GM23338 (cell line): Measurements from ENCODE around the gene SORBS1. TPM values are rescaled to one million over a fixed set of nuclear protein-coding genes. Genes with fewer than 3 reads are reported as not detected.

Experiments used
- ATAC-seq: fragments of 200-7000 bp; cut with Tn5 transposase; 3 replicates; pipeline ENCODE4 v1.9.1; 2020
- DNase-seq: peaks from one replicate; pipeline ENCODE4 v3.0.0-alpha.2; 2015; ENCODE audit warnings: low spot score
- H2AFZ ChIP-seq: fragments of 200-600 bp; sonication (generic); 2 replicates; pipeline ENCODE4 v1.8.0; 2016; ENCODE audit warnings: antibody characterized with exemption, mild to moderate bottlenecking, moderate library complexity
- H3F3A ChIP-seq: fragments of 200-600 bp; sonication (generic); replicated peaks from 2 replicates; pipeline ENCODE4 v1.8.0; 2017; ENCODE audit warnings: antibody characterized with exemption, mixed run types, low read depth
- H3K27ac ChIP-seq: fragments of 200-600 bp; sonication (generic); 2 replicates; pipeline ENCODE4 v1.6.1; 2016; ENCODE audit warnings: low read depth
- H3K27me3 ChIP-seq: fragments of 200-600 bp; sonication (generic); 2 replicates; pipeline ENCODE4 v1.8.0; 2016; ENCODE audit warnings: mild to moderate bottlenecking, mixed run types, moderate library complexity; ENCODE audit not compliant: insufficient read depth
- H3K36me3 ChIP-seq: fragments of 200-600 bp; sonication (generic); 2 replicates; pipeline ENCODE4 v1.8.0; 2016; ENCODE audit warnings: mild to moderate bottlenecking; ENCODE audit not compliant: insufficient read depth
- H3K4me1 ChIP-seq: fragments of 200-600 bp; sonication (generic); 2 replicates; pipeline ENCODE4 v1.8.0; 2016; ENCODE audit warnings: mild to moderate bottlenecking, moderate library complexity; ENCODE audit not compliant: insufficient read depth
- H3K4me2 ChIP-seq: fragments of 200-600 bp; sonication (generic); 2 replicates; pipeline ENCODE4 v1.7.1; 2017; ENCODE audit warnings: mixed run types
- H3K4me3 ChIP-seq: fragments of 200-600 bp; sonication (generic); 2 replicates; pipeline ENCODE4 v1.6.1; 2016; ENCODE audit warnings: mixed run types
- H3K79me2 ChIP-seq: fragments of 200-600 bp; sonication (generic); replicated peaks from 2 replicates; pipeline ENCODE4 v1.8.0; 2017; ENCODE audit warnings: mild to moderate bottlenecking; ENCODE audit not compliant: insufficient read depth
- H3K9me2 ChIP-seq: fragments of 200-600 bp; sonication (generic); 2 replicates; pipeline ENCODE4 v1.8.0; 2017; ENCODE audit not compliant: insufficient read depth
- H4K20me1 ChIP-seq: fragments of 200-600 bp; sonication (generic); replicated peaks from 2 replicates; pipeline ENCODE4 v1.8.0; 2017; ENCODE audit warnings: mild to moderate bottlenecking; ENCODE audit not compliant: insufficient read depth
- H3K27ac Mint-ChIP-seq: 2 replicates; pipeline ENCODE4 v1.8.0; 2020; ENCODE audit warnings: inconsistent platforms, mild to moderate bottlenecking, moderate library complexity, mixed read lengths
- H3K27me3 Mint-ChIP-seq: 3 replicates; pipeline ENCODE4 v1.8.0; 2022; ENCODE audit warnings: low read depth, mild to moderate bottlenecking, moderate library complexity, mixed read lengths, inconsistent platforms; ENCODE audit not compliant: insufficient read depth, poor library complexity
- H3K36me3 Mint-ChIP-seq: 3 replicates; pipeline ENCODE4 v1.8.0; 2021; ENCODE audit warnings: low read depth, mild to moderate bottlenecking, inconsistent platforms, moderate library complexity, mixed read lengths
- H3K4me1 Mint-ChIP-seq: 3 replicates; pipeline ENCODE4 v1.8.0; 2020; ENCODE audit warnings: mild to moderate bottlenecking, inconsistent platforms, mixed read lengths
- H3K4me3 Mint-ChIP-seq: 3 replicates; pipeline ENCODE4 v1.8.0; 2021; ENCODE audit warnings: moderate library complexity, mild to moderate bottlenecking, inconsistent platforms, mixed read lengths
- H3K9me3 Mint-ChIP-seq: 3 replicates; pipeline ENCODE4 v1.8.0; 2020; ENCODE audit warnings: moderate library complexity, mild to moderate bottlenecking, inconsistent platforms, mixed read lengths
- CREB1 ChIP-seq: fragments of 250-450 bp; sonication (Bioruptor Pico); IDR thresholded peaks from 2 replicates; pipeline ENCODE4 v1.5.0; 2020; ENCODE audit warnings: low read depth, mild to moderate bottlenecking, moderate library complexity
- CTCF ChIP-seq, 2 experiments: fragments of 200-600 bp in 1 of 2; sonication (generic) in 1 of 2; conservative IDR thresholded peaks; 2 replicates each; pipeline versions ENCODE4 v1.5.1 to v1.6.1; 2016 to 2017; ENCODE audit warnings: antibody characterized with exemption in 2 of 2, low read depth in 2 of 2, mild to moderate bottlenecking in 2 of 2, moderate library complexity in 1 of 2
- EZH2 ChIP-seq: fragments of 200-600 bp; sonication (generic); IDR thresholded peaks from one replicate; pipeline ENCODE4 v1.8.0; 2017; ENCODE audit warnings: antibody characterized with exemption, mild to moderate bottlenecking, low read depth; ENCODE audit not compliant: unreplicated experiment
- EZH2phosphoT487 ChIP-seq: fragments of 200-600 bp; sonication (generic); IDR thresholded peaks from one replicate; pipeline ENCODE4 v1.8.1; 2018; ENCODE audit warnings: antibody characterized with exemption; ENCODE audit not compliant: unreplicated experiment
- JUNB ChIP-seq: IDR thresholded peaks from one replicate; pipeline ENCODE4 v1.6.1; 2016; ENCODE audit warnings: antibody characterized with exemption; ENCODE audit not compliant: unreplicated experiment
- NANOG ChIP-seq: IDR thresholded peaks from 2 replicates; pipeline ENCODE4 v1.6.1; 2016; ENCODE audit warnings: antibody characterized with exemption, borderline replicate concordance
- POLR2AphosphoS5 ChIP-seq: IDR thresholded peaks from 2 replicates; pipeline ENCODE4 v1.6.1; 2016; ENCODE audit warnings: antibody characterized with exemption, low read depth
- STAT1 ChIP-seq: IDR thresholded peaks from one replicate; pipeline ENCODE4 v1.6.1; 2016; ENCODE audit warnings: antibody characterized with exemption; ENCODE audit not compliant: unreplicated experiment
- ZNF114 ChIP-seq: fragments of 250-450 bp; sonication (Bioruptor Pico); IDR thresholded peaks from 2 replicates; pipeline ENCODE4 v1.5.0; 2020; ENCODE audit warnings: mild to moderate bottlenecking, moderate library complexity
- ZNF331 ChIP-seq: fragments of 250-450 bp; sonication (Bioruptor Pico); IDR thresholded peaks from 2 replicates; pipeline ENCODE4 v1.5.0; 2020; ENCODE audit warnings: low read depth, mild to moderate bottlenecking, moderate library complexity
- ZNF462 ChIP-seq: fragments of 250-450 bp; sonication (Bioruptor Pico); IDR thresholded peaks from 2 replicates; pipeline ENCODE4 v1.5.0; 2020; ENCODE audit warnings: mild to moderate bottlenecking, moderate library complexity
- polyA plus RNA-seq: library from polyadenylated mRNA; unstranded; fragments of >200 nt; fragmentation: Nextera tagmentation; extraction: Ambion mirVana; gene quantifications from 2 replicates; pipeline ENCODE4 v1.2.1, GENCODE V29; 2016
- total RNA-seq: library from RNA; depleted of rRNA; stranded (reverse); fragments of >200 nt; shearing (Covaris generic); gene quantifications from 2 replicates; pipeline ENCODE4 v1.2.3, GENCODE V29; 2014

SORBS1 gene
- total and polyA plus RNA-seq, 2 experiments from 2014 or later = 47.7 to 51.5 TPM

- H3K4me1 Mint-ChIP-seq = peaks cover 37% of the 10 kb centered on the region
- no peaks in the 10 kb centered on the region for H3K9me3 Mint-ChIP-seq
Observed at GRCh38 chr10:95457319-95457886, 103.8 kb downstream of the SORBS1 start.

GRCh38 chr10:95456516-95456915, 104.7 kb downstream of the SORBS1 start:
- H4K20me1 ChIP-seq = no peaks in the 10 kb centered on the region; the same call in 1 of the 2 replicates
- Mint-ChIP-seq H3K4me1 (peaks cover 29% of the 10 kb centered on the region), H3K36me3 (no peaks in the 10 kb centered on the region), H3K27ac (no peak overlapping the region), H3K4me3 (no peak overlapping the region), H3K9me3 (no peaks in the 10 kb centered on the region), H3K27me3 (peaks cover 3% of the 10 kb centered on the region)
- 0 out of 2 replicates have a peak, but pooled peaks cover under 1% of the 10 kb centered on the region for H3K79me2 ChIP-seq
- H3K9me2 ChIP-seq = no peaks in the 10 kb centered on the region
- no peak overlapping the region for H3K4me2 ChIP-seq
- H3K4me3 ChIP-seq = no peak overlapping the region
- no peak for TF ChIP-seq CTCF (conservative IDR thresholded peaks at IDR 0.05; ENCODE audit: low read depth in 2 of 2)
- no peak for TF ChIP-seq JUNB
- no peak for TF ChIP-seq EZH2
- TF ChIP-seq ZNF462 = no peak
- no peak for TF ChIP-seq EZH2phosphoT487
- no peak for TF ChIP-seq NANOG
- no peak for TF ChIP-seq CREB1 (CRISPR knock-in tag)
- no peak for TF ChIP-seq ZNF114 (CRISPR knock-in tag)
- TF ChIP-seq POLR2AphosphoS5 = no peak
- TF ChIP-seq ZNF331 (CRISPR knock-in tag) = no peak
- TF ChIP-seq STAT1 = no peak
- H3K27ac ChIP-seq = no peak overlapping the region
- H3K4me1 ChIP-seq = peaks cover 31% of the 10 kb centered on the region
- H3K27me3 ChIP-seq = no peaks in the 10 kb centered on the region
- DNase-seq (no peak), ATAC-seq (peak; percentile 66)
- H3F3A ChIP-seq = no peaks in the 10 kb centered on the region
- H2AFZ ChIP-seq = no peak overlapping the region
- no peaks in the 10 kb centered on the region for H3K36me3 ChIP-seq

More at GRCh38 chr10:95457319-95457886, 103.8 kb downstream of the SORBS1 start:
- DNase-seq (no peak), ATAC-seq (no peak)
- Histone ChIP-seq H3K27ac (no peak overlapping the region; the same call in 1 of the 2 replicates), H3K36me3 (no peaks in the 10 kb centered on the region), H3K4me3 (no peak overlapping the region), H3K4me2 (no peak overlapping the region), H3K27me3 (no peaks in the 10 kb centered on the region), H3K79me2 (no peaks in the 10 kb centered on the region; the same call in 1 of the 2 replicates), H4K20me1 (no peaks in the 10 kb centered on the region; the same call in 1 of the 2 replicates), H3K9me2 (no peaks in the 10 kb centered on the region), H2AFZ (no peak overlapping the region), H3K4me1 (peaks cover 40% of the 10 kb centered on the region), H3F3A (no peaks in the 10 kb centered on the region)
- Mint-ChIP-seq H3K27ac (no peak overlapping the region), H3K36me3 (no peaks in the 10 kb centered on the region), H3K27me3 (peaks cover 3% of the 10 kb centered on the region), H3K4me3 (no peak overlapping the region)
- TF ChIP-seq NANOG (no peak), ZNF331 (CRISPR knock-in tag) (no peak), POLR2AphosphoS5 (no peak)
